Keratinocyte (primary cell): ENCODE data around the gene ITCH.

Experiments used
- CTCF ChIP-seq, 3 experiments: IDR thresholded peaks in 1 of 3; conservative IDR thresholded peaks in 1 of 3; optimal IDR thresholded peaks in 1 of 3; 2 replicates in 2 of 3; 3 replicates in 1 of 3; pipeline versions ENCODE3 to v1.5.1; 2011; ENCODE audit warnings: low read length in 3 of 3, mild to moderate bottlenecking in 3 of 3, moderate library complexity in 2 of 3, control low read depth in 1 of 3, inconsistent platforms in 1 of 3; ENCODE audit not compliant: insufficient read depth in 2 of 3; ENCODE audit errors: extremely low read depth in 1 of 3
- EZH2 ChIP-seq: IDR thresholded peaks from one replicate; pipeline ENCODE4 v1.6.1; 2012; ENCODE audit warnings: inconsistent platforms, mild to moderate bottlenecking, low read length, moderate library complexity

GRCh38 chr20:34407962-34408474, 44.9 kb downstream of the ITCH start:
- TF ChIP-seq EZH2 (no peak), CTCF (optimal IDR thresholded peaks at IDR 0.05 in 1 of 3, IDR thresholded peaks at IDR 0.05 in 1 of 3, conservative IDR thresholded peaks at IDR 0.05 in 1 of 3; ENCODE audit: extremely low read depth in 1 of 3, insufficient read depth in 2 of 3, low read length in 3 of 3) (no peak)
